Type B pancreatic cell (in vitro differentiated cells): ENCODE measurements around the gene INSC. TPM values are rescaled to one million over a fixed set of nuclear protein-coding genes. Genes with fewer than 3 reads are reported as not detected.

Experiments
- DNase-seq: peaks from one replicate; pipeline ENCODE4 v3.0.0; 2021; ENCODE audit warnings: mixed read lengths; ENCODE audit not compliant: unreplicated experiment; ENCODE audit errors: extremely low spot score
- H3K27ac Mint-ChIP-seq: 2 replicates; pipeline ENCODE4 v1.8.0; 2021; ENCODE audit warnings: mild to moderate bottlenecking, mixed read lengths
- H3K27me3 Mint-ChIP-seq: 2 replicates; pipeline ENCODE4 v1.8.0; 2021; ENCODE audit warnings: mixed read lengths
- H3K36me3 Mint-ChIP-seq: 2 replicates; pipeline ENCODE4 v1.8.0; 2021; ENCODE audit warnings: mixed read lengths
- H3K4me1 Mint-ChIP-seq: one replicate; pipeline ENCODE4 v1.8.0; 2021; ENCODE audit warnings: mixed read lengths; ENCODE audit not compliant: unreplicated experiment
- H3K4me3 Mint-ChIP-seq: 2 replicates; pipeline ENCODE4 v1.8.0; 2021; ENCODE audit warnings: mild to moderate bottlenecking, mixed read lengths
- H3K9me3 Mint-ChIP-seq: 2 replicates; pipeline ENCODE4 v1.8.0; 2021; ENCODE audit warnings: mixed read lengths
- CTCF ChIP-seq: fragments of 200-600 bp; sonication (generic); conservative IDR thresholded peaks from 2 replicates; pipeline ENCODE4 v1.5.0; 2021; ENCODE audit warnings: antibody characterized with exemption, mild to moderate bottlenecking
- total RNA-seq: library from RNA; stranded (reverse); gene quantifications from 2 replicates; pipeline ENCODE4 v1.2.1, GENCODE V29; 2021; ENCODE audit warnings: low replicate concordance

The INSC gene
- total RNA-seq, 1 donor from 2014 or later, result 1.2 TPM

- H3K36me3 Mint-ChIP-seq, result no peaks in the 10 kb centered on the region
- TF ChIP-seq CTCF, result no peak
- no peak overlapping the region for H3K4me3 Mint-ChIP-seq
- H3K27me3 Mint-ChIP-seq, result peaks cover 3% of the 10 kb centered on the region
- no peaks in the 10 kb centered on the region for H3K4me1 Mint-ChIP-seq
- H3K27ac Mint-ChIP-seq, result no peak overlapping the region
- no peak for DNase-seq
- H3K9me3 Mint-ChIP-seq, result no peaks in the 10 kb centered on the region
Observed at GRCh38 chr11:15149050-15149449, 34.3 kb downstream of the INSC start.

GRCh38 chr11:15150507-15150906 lies 35.8 kb downstream of the INSC start:
- H3K9me3 Mint-ChIP-seq, result no peaks in the 10 kb centered on the region
- peaks cover 3% of the 10 kb centered on the region for H3K27me3 Mint-ChIP-seq
- no peak for DNase-seq
- H3K36me3 Mint-ChIP-seq, result no peaks in the 10 kb centered on the region
- H3K4me1 Mint-ChIP-seq, result no peaks in the 10 kb centered on the region
- H3K4me3 Mint-ChIP-seq, result no peak overlapping the region
- no peak overlapping the region for H3K27ac Mint-ChIP-seq
- no peak for TF ChIP-seq CTCF

- Mint-ChIP-seq H3K9me3 (no peaks in the 10 kb centered on the region), H3K36me3 (no peaks in the 10 kb centered on the region), H3K4me1 (peaks cover 6% of the 10 kb centered on the region), H3K27ac (no peak overlapping the region), H3K4me3 (no peak overlapping the region), H3K27me3 (no peaks in the 10 kb centered on the region)
- TF ChIP-seq CTCF, result no peak
- DNase-seq, result no peak
Observed at GRCh38 chr11:15153231-15153630, 38.5 kb downstream of the INSC start.

- H3K27me3 Mint-ChIP-seq, result peaks cover 4% of the 10 kb centered on the region
- H3K9me3 Mint-ChIP-seq, result no peaks in the 10 kb centered on the region
- no peak for TF ChIP-seq CTCF
- peaks cover 15% of the 10 kb centered on the region for H3K4me1 Mint-ChIP-seq
- H3K4me3 Mint-ChIP-seq, result no peak overlapping the region
- no peaks in the 10 kb centered on the region for H3K36me3 Mint-ChIP-seq
- no peak overlapping the region for H3K27ac Mint-ChIP-seq
- no peak for DNase-seq
Observed at GRCh38 chr11:15157181-15157580, 42.5 kb downstream of the INSC start.

- H3K27ac Mint-ChIP-seq, result no peak overlapping the region
- peaks cover 4% of the 10 kb centered on the region for H3K27me3 Mint-ChIP-seq
- no peaks in the 10 kb centered on the region for H3K9me3 Mint-ChIP-seq
- no peaks in the 10 kb centered on the region for H3K36me3 Mint-ChIP-seq
- H3K4me3 Mint-ChIP-seq, result no peak overlapping the region
- no peak for TF ChIP-seq CTCF
- peaks cover 15% of the 10 kb centered on the region for H3K4me1 Mint-ChIP-seq
- no peak for DNase-seq
Observed at GRCh38 chr11:15157606-15158137, 42.9 kb downstream of the INSC start.
